NCI-H510A (cell line): ENCODE data around the gene CDH4.

Source experiments
- DNase-seq: peaks from one replicate; lab custom pipeline; 2025; lab: John Stamatoyannopoulos, UW

Gene CDH4

DNA sequence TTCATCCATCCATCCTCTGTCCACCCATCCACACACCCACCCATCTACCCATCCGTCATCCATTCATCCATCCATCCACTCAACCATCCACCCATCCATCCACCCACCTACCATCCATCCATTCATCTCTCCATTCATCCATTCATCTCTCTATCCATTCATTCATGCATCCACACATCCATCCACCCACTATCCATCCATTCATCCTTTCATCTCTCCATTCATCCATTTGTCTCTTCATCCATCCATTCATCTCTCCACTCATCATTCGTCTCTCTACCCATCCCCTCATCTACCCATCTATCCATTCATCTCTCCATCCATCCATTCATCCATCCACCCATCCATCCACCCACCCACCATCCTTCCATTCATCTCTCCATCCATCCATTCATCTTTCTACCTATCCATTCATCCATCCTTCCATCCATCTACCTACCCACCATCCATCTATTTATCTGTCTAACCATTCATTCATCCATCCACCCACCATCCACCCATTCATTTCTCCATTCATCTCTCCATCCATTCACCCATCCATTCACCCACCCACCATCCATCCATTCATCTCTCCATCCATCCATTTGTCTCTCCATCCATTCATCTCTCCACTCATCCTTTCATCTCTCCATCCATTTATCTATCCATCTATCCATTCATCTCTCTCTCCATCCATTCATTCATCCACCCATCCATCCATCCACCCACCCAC, 538.2 kb downstream of the CDH4 start:
- DNase-seq, result no peak

DNA sequence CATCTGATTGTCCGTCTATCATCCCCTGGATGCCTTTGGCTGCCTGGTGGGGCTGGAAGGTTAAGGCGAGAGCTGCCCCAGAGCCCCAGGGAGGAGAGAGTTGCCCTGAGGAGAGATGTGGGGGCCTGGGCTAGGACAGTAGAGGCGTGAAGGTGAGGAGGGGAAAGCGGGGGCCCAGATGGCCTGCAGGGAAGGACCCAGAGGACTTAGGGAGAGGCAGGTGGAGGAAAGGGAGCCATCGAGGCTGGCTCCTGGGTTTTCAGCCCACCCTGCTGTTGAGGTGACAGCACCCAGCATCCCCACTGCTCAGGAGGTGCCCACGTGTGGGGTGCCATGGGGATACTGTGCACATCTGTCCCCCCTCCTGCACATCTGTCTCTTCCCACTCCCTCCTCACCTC, 539.9 kb downstream of the CDH4 start:
- DNase-seq, result no peak

DNA sequence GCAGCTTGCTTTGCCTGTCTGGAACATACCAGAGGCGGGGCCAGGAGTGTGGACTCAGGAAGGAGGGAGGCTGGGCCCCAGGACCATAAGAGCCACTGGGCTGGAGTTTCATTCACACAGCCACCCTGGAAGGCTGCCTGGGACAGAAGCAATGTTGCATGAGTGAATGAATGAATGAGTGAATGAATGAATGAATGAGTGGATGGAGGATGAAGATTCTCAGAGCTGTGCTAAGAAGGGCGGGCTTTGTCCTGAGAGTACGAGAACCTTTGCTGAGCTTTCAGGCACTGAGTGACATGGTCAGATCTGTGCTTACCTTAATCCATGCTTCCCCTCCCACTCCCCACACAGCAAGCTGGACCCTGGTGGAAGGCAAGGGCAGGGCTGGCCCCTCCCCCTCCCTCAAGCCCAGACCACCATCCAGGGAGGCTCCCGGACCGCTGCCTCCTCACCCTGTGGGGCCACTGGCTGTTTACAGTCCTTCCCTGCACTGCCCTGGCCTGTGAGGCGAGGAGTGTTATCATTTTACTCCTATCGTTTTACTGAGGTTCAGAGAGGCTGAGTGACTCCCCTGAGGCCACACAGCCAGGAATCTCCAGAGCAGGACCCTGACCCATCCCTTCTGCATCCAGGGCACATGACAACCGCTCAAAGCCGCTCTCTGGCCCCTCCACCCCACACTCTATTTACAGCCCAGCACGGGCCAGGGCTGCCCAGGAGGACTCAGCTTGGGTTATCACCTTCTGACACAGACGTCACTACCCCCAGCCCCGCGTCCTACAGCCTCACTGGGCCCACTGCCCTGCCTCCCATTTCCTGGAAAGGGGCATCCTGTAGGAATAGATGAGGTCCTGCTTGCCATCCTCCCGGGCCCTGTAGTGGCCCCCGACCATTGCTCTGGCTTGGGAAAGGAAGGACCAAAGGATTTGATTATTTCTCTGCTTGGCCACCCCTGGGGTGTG, 543.9 kb downstream of the CDH4 start:
- no peak for DNase-seq

DNA sequence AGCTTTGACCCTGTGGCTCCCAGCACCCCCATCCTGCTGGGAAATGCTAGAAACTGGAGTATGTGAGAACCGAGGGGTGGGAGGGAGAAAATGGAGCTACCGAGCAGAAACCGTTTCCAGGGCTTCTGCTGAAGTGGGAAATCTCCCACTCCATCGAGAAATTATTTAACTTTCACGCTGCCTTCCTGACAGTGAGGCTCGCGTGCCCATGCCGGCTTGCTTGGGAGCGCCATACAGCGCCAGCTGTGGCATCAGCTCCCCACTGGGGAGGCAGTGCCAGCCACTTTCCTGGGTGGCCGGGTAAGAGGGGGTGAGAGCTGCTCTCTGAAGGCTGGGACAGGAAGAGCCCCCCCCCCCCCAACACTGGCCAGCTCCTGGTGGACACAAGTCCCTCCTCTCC, 544.7 kb downstream of the CDH4 start:
- DNase-seq, result no peak

DNA sequence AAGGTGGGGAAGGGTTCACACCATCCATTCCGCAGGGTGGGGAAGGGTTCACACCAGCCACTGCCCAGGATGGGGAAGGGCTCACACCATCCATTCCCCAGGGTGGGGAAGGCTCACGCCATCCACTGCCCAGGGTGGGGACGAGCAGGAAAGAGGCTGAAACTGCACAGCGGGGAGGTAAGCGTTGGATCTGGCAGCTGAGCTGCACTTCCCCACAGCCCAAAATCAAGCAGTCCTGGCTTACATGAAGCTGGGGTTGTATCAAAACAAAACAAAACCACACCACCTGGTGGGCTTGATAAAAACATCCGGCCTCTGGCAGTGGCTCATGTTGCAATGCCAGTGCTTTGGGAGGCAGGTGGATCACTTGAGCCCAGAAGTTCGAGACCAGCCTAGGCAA, 545.1 kb downstream of the CDH4 start:
- no peak for DNase-seq

DNA sequence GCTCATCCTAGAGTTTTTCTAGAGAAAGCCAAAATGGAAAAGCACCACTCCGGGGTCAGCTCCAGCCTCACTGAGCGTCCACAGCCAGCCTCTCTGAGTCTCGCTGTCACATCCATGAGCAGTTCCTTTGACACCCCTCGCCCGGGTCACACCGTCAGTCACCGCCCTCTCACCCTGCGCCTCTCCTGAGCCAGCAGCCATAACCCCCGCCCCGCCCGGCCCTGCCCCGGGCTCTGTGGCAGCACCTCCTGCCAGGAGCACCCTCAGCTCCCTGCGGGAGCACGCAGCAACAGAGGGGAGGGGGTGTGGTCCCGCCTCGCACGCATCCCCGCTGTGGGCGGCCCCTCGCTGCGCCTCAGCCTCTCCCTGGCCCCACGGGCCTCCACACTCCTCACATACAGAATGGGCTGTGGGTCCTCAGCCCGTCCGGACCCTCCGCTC, 545.9 kb downstream of the CDH4 start:
- no peak for DNase-seq

DNA sequence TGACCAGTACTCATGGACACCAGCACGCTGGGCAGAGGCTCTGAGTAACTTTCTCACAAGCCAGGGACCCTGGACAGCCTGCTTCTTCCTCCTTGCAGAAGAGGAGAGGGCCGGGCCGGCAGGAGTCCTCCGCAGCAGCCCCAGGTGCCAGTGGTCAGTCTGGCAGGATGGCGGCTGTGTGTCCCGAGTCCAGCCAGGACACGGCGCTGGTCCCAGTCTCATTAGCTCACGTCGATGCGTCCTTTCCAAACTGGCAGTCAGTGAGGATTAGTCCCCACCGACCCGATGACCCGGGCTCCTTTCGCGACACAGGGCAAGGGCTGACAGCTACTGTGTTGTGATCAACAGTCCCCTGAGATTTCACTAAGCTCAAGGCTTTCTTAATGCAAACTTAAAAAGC, 546.6 kb downstream of the CDH4 start:
- DNase-seq, result no peak

DNA sequence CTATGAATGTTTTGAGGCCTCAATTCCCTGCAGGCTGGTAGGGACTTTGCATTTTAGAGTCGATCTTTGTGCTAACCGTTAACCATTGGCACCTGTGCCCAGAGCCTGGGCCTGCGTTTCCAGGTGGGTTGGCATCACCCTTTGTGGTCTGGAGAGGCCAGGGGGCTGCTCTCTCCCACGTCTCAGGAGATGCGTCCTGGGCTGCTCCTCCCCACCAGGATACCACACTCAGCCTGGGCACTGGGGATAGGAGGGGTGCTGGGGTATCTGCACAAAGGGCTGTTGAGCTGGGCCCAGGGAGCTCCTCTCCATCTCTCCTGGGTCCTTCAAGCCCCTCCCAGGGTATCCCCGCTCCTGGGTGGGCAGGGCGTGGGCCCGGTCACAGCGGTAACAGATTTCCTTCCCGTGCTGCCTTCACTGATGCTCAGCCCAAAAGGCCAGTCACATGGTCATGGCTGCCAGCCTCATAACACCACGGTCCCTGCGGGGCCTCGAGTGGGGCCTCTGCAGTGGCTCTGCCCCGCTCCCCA, 547.4 kb downstream of the CDH4 start:
- DNase-seq, result no peak

DNA sequence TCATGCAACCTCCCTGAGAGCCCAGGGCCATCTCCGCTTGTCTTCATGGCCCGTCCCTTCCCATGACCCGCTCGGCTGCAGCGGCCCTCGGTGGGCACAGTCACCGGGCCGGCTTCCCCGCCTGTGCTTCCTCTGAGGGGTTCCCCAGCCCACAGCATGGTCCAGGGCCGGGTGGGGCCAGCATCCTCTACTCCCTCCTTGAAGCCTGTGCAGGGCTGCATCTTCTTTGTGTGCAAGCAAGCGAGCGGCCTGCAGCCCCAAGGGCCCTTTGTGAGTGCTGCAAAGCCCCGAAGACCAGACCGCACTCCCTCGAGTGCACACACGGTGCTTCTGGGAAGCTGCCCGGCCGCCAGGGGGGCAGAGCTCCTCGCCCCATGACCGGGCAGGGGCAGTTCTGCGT, 547.9 kb downstream of the CDH4 start:
- DNase-seq, result no peak

DNA sequence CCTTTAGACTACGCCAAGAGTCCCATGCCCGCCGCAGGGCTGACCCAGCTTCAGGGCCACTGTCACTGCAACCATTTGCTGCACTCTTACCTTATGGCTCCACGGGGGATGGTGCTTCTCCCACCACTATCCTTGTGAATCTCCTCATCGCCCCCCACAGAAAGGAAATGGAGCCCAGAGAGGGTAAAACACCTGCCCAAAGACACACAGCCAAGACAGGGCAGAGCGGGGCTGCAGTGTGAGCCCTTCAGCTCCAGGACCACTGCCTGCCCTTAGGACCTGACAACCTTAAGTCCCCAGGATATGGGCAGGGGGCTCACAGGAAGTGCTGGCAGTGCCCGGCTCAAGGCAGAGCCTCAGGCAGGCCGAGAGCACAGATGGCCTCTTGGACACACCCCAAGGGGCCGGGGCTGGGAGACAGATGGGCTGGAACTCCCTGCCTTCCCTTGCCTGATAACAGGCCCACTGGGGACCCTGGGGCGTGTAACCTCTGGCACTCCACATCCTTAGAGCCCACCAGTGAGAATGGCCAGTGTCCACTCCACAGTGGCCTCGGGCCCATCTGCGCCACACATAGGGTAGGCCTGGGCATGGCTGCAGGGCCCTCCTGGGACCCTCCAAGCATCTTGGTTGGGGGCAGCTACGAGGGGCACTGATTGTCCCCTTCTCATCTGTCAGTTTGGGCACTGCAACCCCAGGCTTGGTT, 548.5 kb downstream of the CDH4 start:
- DNase-seq, result no peak

DNA sequence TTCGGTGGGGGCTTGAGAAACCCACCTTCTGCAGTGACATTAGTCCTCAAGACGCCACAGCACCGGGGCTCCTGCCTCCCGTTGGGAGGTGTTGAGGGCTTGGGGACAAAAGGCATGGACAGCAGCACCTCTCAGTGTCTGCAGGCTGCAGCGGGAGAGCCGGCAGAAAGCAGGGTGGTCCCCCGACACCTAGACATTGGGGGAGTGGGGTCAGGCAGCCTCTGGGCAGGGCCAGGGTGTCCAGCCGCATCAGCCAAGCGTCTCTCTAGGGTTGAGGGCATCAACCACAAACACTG, 549.0 kb downstream of the CDH4 start:
- DNase-seq, result no peak

DNA sequence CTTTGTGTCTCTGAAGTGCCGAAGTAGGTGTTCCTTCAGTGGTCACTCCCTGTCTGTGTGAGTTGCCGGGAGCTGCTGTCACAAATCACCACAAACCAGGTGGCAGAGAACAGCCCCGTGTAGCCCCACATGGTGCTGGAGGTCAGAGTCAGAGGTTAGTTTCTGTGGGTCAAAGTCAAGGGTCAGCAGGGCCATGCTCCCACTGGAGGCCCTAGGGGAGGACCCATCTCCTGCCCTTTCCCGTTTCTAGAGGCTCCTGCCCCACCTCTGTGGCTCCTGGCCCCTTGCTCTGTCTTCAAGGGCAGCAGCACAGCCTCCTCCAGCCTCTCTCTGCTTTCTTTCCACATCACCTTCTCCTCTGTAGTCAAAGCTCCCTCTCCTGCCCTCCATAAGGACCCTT, 549.4 kb downstream of the CDH4 start:
- DNase-seq, result no peak

DNA sequence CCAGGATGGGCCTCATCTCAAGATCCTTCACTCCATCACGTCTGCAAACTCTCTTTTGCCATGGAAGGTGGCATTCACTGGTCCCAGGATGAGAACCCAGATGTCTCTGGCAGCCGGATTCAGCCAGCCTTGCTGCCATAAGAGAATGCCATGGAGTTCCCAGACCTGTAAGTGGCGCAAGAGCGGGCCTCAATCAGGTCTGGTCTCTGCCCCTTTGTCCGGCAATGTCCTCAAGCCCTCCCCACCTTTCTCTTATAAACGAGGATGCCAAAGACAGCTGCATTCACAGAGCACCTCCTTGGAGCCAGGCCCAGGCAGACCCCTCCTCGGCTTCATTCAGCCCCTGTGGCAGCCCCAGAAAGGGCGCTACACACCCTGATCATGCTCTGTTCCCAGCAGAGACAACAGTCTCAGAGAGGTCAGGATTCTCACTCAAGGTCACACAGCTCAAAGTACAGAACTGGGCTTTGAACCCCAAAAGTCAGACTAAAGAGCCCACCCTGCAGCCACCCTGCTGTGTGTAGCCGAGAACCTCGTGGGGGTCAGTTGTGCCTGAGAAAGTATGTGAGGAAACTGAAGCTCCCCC, 549.9 kb downstream of the CDH4 start:
- DNase-seq, result no peak

DNA sequence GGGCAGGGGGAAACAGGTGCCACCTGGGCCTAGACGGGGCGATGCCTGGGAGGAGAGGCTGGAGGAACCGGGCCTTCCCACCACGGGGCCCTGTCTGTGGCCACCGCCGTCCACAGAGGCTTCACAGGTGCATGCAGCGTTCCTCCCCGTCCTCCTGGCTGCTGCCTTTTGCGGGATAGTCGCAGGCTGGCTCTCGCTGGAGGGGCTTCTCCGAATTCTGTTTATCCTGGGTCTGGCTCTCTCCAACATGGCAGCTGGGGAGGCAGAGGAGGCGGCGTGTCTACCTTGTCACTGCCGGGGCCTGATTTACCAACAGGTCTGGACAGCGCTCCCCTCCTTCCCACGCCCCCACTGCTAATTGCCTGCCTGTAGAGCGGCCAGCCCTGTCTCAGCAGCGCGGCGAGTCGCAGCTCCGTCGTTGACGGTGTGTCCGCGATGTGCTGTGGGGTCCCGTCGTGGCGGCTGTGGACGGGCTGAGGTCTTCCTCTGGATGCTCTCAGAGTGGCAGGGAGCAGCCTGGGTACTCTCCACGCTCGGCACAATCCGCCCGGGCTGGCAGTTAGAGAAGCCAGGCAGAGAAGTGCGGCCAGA, 550.8 kb downstream of the CDH4 start:
- DNase-seq, result no peak

DNA sequence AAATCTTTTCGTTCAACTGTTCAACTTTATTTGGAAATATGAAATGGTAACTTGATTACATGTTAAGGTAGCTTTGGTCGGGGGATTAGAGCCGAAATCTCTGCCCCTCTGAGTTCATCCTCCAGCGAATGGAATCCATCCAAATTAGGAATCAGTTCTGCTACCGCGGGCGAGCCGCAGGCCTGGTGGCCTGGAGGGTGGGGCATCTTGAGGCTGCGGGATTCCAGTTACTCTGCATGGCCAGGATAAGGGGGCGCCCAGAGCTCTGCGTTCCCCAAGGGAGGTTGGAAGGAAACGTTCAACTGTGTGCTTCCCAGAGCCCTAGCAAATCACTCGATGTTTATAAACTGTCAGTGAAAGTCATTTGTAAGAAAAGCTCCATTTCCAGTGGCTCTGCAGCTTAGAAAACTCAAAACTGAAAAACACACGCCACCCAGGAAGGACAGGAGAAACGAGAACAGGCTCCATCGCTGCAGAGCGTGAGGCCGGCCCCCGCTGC, 551.4 kb downstream of the CDH4 start:
- no peak for DNase-seq

DNA sequence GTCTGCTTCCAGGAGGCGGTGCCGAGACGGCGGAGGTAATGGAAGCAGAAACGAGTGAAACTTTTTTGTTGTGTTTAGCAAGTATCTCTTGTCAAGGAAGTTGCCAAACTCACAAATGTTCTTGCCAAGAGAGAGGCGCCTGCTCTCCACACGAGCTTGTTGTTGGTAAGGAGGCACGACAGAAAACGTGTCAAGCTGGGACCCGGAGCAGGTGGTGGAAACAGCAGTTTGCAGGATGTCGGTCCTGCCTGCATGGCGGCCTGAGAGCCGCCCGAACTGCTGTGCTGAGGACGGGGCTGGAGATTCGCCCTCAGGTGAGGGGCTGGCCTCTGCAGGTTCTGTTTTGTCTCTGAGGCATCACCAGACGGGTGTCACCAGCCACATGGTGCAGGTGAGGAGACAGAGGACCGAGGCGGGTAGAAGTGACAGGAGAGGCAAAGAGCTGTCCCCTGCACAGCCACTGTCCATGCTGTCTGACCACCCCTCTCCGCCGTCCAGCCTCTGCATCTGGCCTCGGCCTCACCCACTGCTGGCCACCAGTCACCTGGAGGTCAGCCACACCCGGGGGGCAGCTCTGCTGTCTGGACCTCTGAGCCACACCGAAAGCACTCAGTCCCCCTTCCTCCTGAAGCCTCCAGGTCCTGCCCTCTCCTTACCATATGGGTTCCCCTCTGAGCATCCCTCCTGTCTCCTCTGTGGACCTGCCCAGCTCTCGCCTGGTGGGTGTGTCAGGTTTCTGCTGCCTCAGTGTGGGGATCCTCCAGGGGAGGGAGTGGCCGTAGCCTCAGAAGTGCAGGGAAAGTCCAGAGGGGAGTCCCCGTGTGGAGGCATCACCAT, 552.1 kb downstream of the CDH4 start:
- no peak for DNase-seq

DNA sequence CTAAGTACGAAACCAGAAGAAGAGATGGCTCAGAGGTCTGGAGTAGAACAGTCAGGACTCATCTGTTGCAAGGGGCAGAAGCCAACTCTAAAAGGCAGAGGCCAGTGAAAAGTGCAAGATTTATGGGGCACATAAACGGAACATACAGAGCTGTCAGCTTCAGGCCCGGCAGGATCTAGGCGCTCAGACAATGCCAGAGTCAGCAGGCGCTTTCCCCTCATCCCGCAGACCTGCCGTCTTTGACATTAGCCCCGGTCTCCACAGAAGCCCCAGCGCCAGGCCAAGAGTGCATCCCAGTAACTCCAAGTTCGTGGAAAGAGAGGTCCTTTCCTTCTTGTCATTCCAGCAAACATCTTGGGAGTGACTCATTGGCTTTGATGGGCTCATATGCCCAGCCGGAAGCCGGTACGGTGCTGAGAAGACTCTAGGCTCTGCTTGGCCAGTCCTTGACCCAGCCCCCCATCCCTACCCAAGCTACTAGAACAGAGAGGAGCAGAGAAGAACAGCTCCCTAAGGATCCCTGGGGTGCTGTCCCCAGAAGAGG, 552.8 kb downstream of the CDH4 start:
- no peak for DNase-seq

DNA sequence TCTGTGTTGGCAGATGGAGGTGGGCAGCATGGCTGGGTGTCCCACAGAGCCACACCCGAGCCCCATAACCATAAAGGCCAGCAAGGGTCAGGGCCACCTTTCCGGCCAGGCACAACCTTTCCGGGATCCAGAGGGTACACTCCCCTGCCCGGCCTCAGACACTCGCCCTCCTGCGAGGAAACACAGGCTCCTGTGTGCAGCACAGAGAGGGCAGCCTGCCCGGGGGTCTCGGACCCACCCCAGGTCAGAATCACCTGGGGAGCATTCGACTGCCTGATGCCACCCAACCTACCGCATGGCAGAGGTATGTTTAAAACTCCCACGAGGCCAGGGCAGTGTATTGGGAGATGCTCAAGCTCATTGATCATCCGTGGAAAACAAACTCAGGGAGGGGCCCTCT, 553.3 kb downstream of the CDH4 start:
- DNase-seq, result no peak

DNA sequence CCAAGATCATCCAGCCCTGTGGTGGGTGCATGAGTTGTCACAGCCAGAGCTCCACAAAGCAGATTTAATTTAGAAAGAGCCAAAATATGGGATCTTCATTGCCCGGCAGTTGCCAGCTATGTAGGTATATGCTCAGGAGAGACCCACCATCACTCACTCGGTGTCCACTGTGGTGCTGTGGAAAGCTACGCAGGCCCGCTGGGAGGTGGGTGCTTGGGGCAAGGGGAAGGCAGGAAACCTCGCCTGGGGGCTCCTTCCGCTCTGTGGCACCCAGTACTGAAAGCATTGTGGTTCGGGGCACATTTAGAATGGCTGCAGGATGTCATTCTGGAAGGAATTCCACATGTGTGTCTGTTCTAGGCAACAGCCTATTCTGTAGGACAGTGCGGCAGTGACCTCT, 553.7 kb downstream of the CDH4 start:
- no peak for DNase-seq

DNA sequence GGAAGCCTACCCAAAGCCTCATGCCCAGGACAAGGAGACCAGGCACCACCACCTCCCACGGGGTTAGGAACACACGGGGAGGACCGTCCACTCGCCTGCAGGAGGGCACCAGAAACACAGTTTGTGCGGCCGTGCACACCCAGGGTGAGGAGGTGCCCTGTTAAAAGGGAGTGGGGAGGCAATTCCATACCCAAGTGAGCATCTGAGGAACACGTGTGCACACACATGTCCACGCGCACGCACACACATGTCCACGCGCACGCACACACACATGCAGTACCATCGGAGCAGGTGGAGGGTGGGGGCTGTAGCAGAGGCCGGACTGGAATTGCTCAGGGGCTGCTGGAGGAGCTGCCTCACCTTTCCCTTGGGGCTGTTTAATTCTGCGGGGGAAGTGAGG, 554.3 kb downstream of the CDH4 start:
- no peak for DNase-seq

DNA sequence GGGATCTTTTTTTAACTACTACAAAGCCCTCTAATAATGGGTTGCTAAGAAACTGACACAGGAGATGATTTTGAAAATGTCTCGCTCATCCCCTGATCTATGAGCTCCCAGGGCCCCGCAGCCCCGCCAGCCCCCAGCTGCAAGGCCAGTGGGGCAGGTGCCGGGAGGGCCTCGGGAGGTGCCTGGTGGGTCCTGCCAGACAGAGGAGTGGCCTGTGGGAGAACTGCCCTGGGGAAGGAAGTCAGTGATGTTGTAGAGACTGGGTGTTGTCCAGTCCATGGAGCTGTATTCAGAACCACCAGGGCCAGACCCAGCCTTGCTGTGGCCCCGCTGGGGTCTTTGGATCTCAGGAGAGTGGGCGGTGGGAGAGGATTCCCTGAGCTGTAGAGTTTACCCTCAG, 554.9 kb downstream of the CDH4 start:
- no peak for DNase-seq
